Measurements from ENCODE around the gene RXFP4.

DNA sequence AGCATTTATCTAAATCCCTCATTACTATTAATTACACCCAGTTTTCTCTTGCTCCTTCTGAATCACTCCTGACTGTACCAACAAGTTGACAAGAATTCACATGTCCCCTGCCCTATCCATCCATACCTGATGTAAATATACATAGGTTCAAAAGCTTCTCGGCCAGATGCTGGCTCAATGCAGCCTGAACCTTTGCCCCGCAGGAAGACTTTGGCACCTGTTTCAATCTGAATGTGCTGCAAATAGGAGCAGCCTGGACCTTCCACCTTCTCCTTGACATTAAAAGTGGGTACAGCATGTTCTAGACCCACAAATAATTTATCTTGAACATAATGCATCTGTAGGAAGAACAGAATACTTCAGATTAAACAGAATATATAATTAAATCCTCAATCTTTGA, 15.9 kb upstream of the RXFP4 start:
- TF ChIP-seq CTCF (IDR thresholded peaks at IDR 0.05) (no peak), POLR2A (IDR thresholded peaks at IDR 0.05) (no peak)

Data from testis (tissue), 2 donors.